Measurements from ENCODE around the gene RLN2.
"Not testable (repeated sequence)": the region's sequence is repeated elsewhere in the genome, so short reads cannot be mapped to it uniquely, and the experiment has no call there.

The RLN2 gene

GRCh38 chr9:5303840-5304795 lies at the start of gene RLN2:
Gene RLN2 (minus strand): TSS chr9:5304716. CDS start chr9:5304580, 136 bp downstream.
- in situ Hi-C loops (cut with HindIII; ENCODE audit: low sequenced_read_pairs), result not testable (repeated sequence)

GRCh38 chr9:5354184-5354583 lies 49.7 kb upstream of the RLN2 start:
- in situ Hi-C loops (cut with HindIII; ENCODE audit: low sequenced_read_pairs), result no loop called here

GRCh38 chr9:5352637-5353248 lies 48.2 kb upstream of the RLN2 start:
- in situ Hi-C loops (cut with HindIII; ENCODE audit: low sequenced_read_pairs), result no loop called here

- in situ Hi-C loops (cut with HindIII; ENCODE audit: low sequenced_read_pairs), result not testable (repeated sequence)
These were observed 34.8 kb upstream of the RLN2 start, which contains the start of gene RLN1 for GRCh38 chr9:5338992-5339981. Gene RLN1 (minus strand): TSS chr9:5339876. CDS start chr9:5339746, 130 bp downstream.

- in situ Hi-C loops (cut with HindIII; ENCODE audit: low sequenced_read_pairs), result no loop called here
These were observed 32.2 kb upstream of the RLN2 start for GRCh38 chr9:5336688-5337087.

- in situ Hi-C loops (cut with HindIII; ENCODE audit: low sequenced_read_pairs), result loop anchor here (5.0 kb wide), 1 partner anchor 46 kb away; no protein-coding TSS in a partner anchor
These were observed 26.8 kb upstream of the RLN2 start for GRCh38 chr9:5331276-5331675.

- in situ Hi-C loops (cut with HindIII; ENCODE audit: low sequenced_read_pairs), result no loop called here
These were observed 22.5 kb upstream of the RLN2 start for GRCh38 chr9:5326893-5327548.

- in situ Hi-C loops (cut with HindIII; ENCODE audit: low sequenced_read_pairs), result no loop called here
These were observed 21.7 kb upstream of the RLN2 start for GRCh38 chr9:5326187-5326586.

GRCh38 chr9:5321601-5322000 lies 17.1 kb upstream of the RLN2 start:
- in situ Hi-C loops (cut with HindIII; ENCODE audit: low sequenced_read_pairs), result not testable (repeated sequence)

- in situ Hi-C loops (cut with HindIII; ENCODE audit: low sequenced_read_pairs), result no loop called here
These were observed 16.5 kb upstream of the RLN2 start for GRCh38 chr9:5321058-5321457.

- in situ Hi-C loops (cut with HindIII; ENCODE audit: low sequenced_read_pairs), result not testable (repeated sequence)
These were observed 11.9 kb upstream of the RLN2 start for GRCh38 chr9:5316406-5316805.

- in situ Hi-C loops (cut with HindIII; ENCODE audit: low sequenced_read_pairs), result no loop called here
These were observed 10.8 kb upstream of the RLN2 start for GRCh38 chr9:5315187-5315923.

- in situ Hi-C loops (cut with HindIII; ENCODE audit: low sequenced_read_pairs), result no loop called here
These were observed 6.3 kb upstream of the RLN2 start for GRCh38 chr9:5310851-5311250.

- in situ Hi-C loops (cut with HindIII; ENCODE audit: low sequenced_read_pairs), result no loop called here
These were observed 1.2 kb upstream of the RLN2 start for GRCh38 chr9:5305741-5306140.

GRCh38 chr9:5301544-5301943 lies 3.0 kb downstream of the RLN2 start:
- in situ Hi-C loops (cut with HindIII; ENCODE audit: low sequenced_read_pairs), result no loop called here

GRCh38 chr9:5292141-5292540 lies 12.4 kb downstream of the RLN2 start:
- in situ Hi-C loops (cut with HindIII; ENCODE audit: low sequenced_read_pairs), result no loop called here

GRCh38 chr9:5288591-5288990 lies 15.9 kb downstream of the RLN2 start:
- in situ Hi-C loops (cut with HindIII; ENCODE audit: low sequenced_read_pairs), result no loop called here

GRCh38 chr9:5286262-5286661 lies 18.3 kb downstream of the RLN2 start:
- in situ Hi-C loops (cut with HindIII; ENCODE audit: low sequenced_read_pairs), result no loop called here

- in situ Hi-C loops (cut with HindIII; ENCODE audit: low sequenced_read_pairs), result no loop called here
These were observed 26.0 kb downstream of the RLN2 start for GRCh38 chr9:5278486-5278885.

- in situ Hi-C loops (cut with HindIII; ENCODE audit: low sequenced_read_pairs), result no loop called here
These were observed 29.7 kb downstream of the RLN2 start for GRCh38 chr9:5274770-5275169.

Data from endothelial cell of hepatic sinusoid (primary cell).